ENCODE data around the gene ADAM22.

GRCh38 chr7:88230646-88231045 lies 296.6 kb downstream of the ADAM22 start:
- TF ChIP-seq, protein P1, sequence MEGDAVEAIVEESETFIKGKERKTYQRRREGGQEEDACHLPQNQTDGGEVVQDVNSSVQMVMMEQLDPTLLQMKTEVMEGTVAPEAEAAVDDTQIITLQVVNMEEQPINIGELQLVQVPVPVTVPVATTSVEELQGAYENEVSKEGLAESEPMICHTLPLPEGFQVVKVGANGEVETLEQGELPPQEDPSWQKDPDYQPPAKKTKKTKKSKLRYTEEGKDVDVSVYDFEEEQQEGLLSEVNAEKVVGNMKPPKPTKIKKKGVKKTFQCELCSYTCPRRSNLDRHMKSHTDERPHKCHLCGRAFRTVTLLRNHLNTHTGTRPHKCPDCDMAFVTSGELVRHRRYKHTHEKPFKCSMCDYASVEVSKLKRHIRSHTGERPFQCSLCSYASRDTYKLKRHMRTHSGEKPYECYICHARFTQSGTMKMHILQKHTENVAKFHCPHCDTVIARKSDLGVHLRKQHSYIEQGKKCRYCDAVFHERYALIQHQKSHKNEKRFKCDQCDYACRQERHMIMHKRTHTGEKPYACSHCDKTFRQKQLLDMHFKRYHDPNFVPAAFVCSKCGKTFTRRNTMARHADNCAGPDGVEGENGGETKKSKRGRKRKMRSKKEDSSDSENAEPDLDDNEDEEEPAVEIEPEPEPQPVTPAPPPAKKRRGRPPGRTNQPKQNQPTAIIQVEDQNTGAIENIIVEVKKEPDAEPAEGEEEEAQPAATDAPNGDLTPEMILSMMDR (conservative IDR thresholded peaks at IDR 0.05 in 1 of 2, IDR thresholded peaks at IDR 0.05 in 1 of 2; ENCODE audit: low read depth in 1 of 2, low read length in 2 of 2) = no peak
- no peak for TF ChIP-seq EZH2 (IDR thresholded peaks at IDR 0.05; ENCODE audit: low read length, missing control alignments)
